RPMI7951 (cell line): ENCODE results near the gene CHMP4A. TPM values are rescaled to one million over a fixed set of nuclear protein-coding genes. Genes with fewer than 3 reads are reported as not detected.
A peak's percentile ranks its signal among the peaks of the same experiment; 100 is the strongest.
"Not testable (repeated sequence)": the region's sequence is repeated elsewhere in the genome, so short reads cannot be mapped to it uniquely, and the experiment has no call there.

Source experiments
- DNase-seq: peaks from one replicate; pipeline ENCODE4 v3.0.0-alpha.2; 2012; ENCODE audit warnings: low read depth
- total RNA-seq: library from RNA; depleted of rRNA; stranded (reverse); fragments of >200 nt; shearing (Covaris generic); gene quantifications from 2 replicates; pipeline ENCODE4 v1.2.3, GENCODE V29; 2014

The CHMP4A gene
- total RNA-seq, 1 experiment from 2014 or later = 13.5 TPM

- DNase-seq = no peak
Measured at GRCh38 chr14:24247422-24247821, 34.1 kb upstream of the CHMP4A start.

- peak; percentile 19 for DNase-seq
Measured at GRCh38 chr14:24246765-24247212, 33.5 kb upstream of the CHMP4A start.

GRCh38 chr14:24245350-24245749 lies 32.1 kb upstream of the CHMP4A start:
- not testable (repeated sequence) for DNase-seq

GRCh38 chr14:24243336-24243836 lies 30.1 kb upstream of the CHMP4A start:
- peak; percentile 30 for DNase-seq

- peak; percentile 89 for DNase-seq
Measured at GRCh38 chr14:24241829-24242443, 28.6 kb upstream of the CHMP4A start.

GRCh38 chr14:24240110-24240918 lies 27.0 kb upstream of the CHMP4A start:
- no peak for DNase-seq

- DNase-seq = no peak
Measured at GRCh38 chr14:24238527-24239037, 25.3 kb upstream of the CHMP4A start.

- no peak for DNase-seq
Measured at GRCh38 chr14:24238123-24238522, 24.8 kb upstream of the CHMP4A start.

GRCh38 chr14:24237463-24237955 lies 24.2 kb upstream of the CHMP4A start:
- peak; percentile 25 for DNase-seq

- no peak for DNase-seq
Measured at GRCh38 chr14:24236689-24237462, 23.6 kb upstream of the CHMP4A start.

- DNase-seq = no peak
Measured at GRCh38 chr14:24235804-24236688, 22.8 kb upstream of the CHMP4A start.

GRCh38 chr14:24234095-24235005 lies 21.1 kb upstream of the CHMP4A start:
- no peak for DNase-seq

GRCh38 chr14:24233538-24233866 lies 20.2 kb upstream of the CHMP4A start:
- DNase-seq = no peak

- DNase-seq = no peak
Measured at GRCh38 chr14:24232645-24233537, 19.6 kb upstream of the CHMP4A start, which contains the start of gene GMPR2. Gene GMPR2 (plus strand): TSS chr14:24232929. CDS start chr14:24233254, 325 bp downstream.

GRCh38 chr14:24232121-24232644 lies 18.9 kb upstream of the CHMP4A start, which contains the start of gene NEDD8:
Gene NEDD8 (minus strand): TSS chr14:24232367. CDS start chr14:24232267, 100 bp downstream.
- peak; percentile 91 for DNase-seq

- no peak for DNase-seq
Measured at GRCh38 chr14:24231263-24232120, 18.2 kb upstream of the CHMP4A start.

- DNase-seq = no peak
Measured at GRCh38 chr14:24228902-24229301, 15.6 kb upstream of the CHMP4A start.
